Fibroblast of lung (primary cell): ENCODE measurements around the gene THRB.

Experiments
- EZH2 ChIP-seq: IDR thresholded peaks from 2 replicates; pipeline ENCODE4 v1.5.1; 2012; ENCODE audit warnings: low read length, control low read depth, mild to moderate bottlenecking; ENCODE audit errors: missing control alignments
- TF ChIP-seq, protein P1 (sequence below), 2 donors: IDR thresholded peaks in 1 of 2; conservative IDR thresholded peaks in 1 of 2; 1 replicate in 1 of 2; 2 replicates in 1 of 2; pipeline ENCODE4 v1.5.1; 2011 to 2012; ENCODE audit warnings: low read length in 2 of 2, control low read depth in 1 of 2, inconsistent platforms in 1 of 2, low read depth in 1 of 2, mild to moderate bottlenecking in 1 of 2

DNA sequence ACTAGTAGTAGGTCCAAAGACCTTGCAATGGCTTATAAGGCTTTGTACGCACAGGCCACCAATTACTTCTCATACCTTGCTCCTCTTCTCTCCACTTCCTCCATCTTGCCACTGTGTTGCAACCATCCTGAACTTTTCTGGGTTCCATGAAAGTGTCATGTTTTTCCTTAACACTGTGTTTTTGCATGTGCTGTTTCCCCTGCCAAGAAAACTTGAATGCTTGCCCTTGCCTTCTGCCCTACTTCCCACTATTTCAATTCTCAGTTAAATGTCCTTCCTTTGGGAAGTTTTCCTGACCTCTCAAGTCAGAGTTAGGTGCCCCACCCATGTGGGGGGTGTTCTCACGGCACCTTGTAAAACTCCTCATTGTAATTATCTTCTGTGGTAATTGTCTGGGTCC lies 182.8 kb downstream of the THRB start:
- TF ChIP-seq, protein P1, sequence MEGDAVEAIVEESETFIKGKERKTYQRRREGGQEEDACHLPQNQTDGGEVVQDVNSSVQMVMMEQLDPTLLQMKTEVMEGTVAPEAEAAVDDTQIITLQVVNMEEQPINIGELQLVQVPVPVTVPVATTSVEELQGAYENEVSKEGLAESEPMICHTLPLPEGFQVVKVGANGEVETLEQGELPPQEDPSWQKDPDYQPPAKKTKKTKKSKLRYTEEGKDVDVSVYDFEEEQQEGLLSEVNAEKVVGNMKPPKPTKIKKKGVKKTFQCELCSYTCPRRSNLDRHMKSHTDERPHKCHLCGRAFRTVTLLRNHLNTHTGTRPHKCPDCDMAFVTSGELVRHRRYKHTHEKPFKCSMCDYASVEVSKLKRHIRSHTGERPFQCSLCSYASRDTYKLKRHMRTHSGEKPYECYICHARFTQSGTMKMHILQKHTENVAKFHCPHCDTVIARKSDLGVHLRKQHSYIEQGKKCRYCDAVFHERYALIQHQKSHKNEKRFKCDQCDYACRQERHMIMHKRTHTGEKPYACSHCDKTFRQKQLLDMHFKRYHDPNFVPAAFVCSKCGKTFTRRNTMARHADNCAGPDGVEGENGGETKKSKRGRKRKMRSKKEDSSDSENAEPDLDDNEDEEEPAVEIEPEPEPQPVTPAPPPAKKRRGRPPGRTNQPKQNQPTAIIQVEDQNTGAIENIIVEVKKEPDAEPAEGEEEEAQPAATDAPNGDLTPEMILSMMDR (conservative IDR thresholded peaks at IDR 0.05 in 1 of 2, IDR thresholded peaks at IDR 0.05 in 1 of 2; ENCODE audit: low read depth in 1 of 2, low read length in 2 of 2), result no peak
- no peak for TF ChIP-seq EZH2
